Effector memory CD4-positive, alpha-beta T cell (primary cell): Measurements from ENCODE around the gene ZBTB17.

Experiments used
- DNase-seq, 3 donors: peaks; one replicate each; pipeline ENCODE4 v3.0.0-alpha.2; 2020
- H3K27ac ChIP-seq: 2 replicates; pipeline ENCODE4 v1.7.0; 2013; ENCODE audit warnings: mild to moderate bottlenecking, low read length, moderate library complexity; ENCODE audit not compliant: insufficient read depth, poor library complexity, severe bottlenecking
- H3K27me3 ChIP-seq: replicated peaks from 2 replicates; pipeline ENCODE4 v1.7.0; 2013; ENCODE audit warnings: mild to moderate bottlenecking, low read length; ENCODE audit not compliant: insufficient read depth, control insufficient read depth, poor library complexity, severe bottlenecking
- H3K36me3 ChIP-seq: 2 replicates; pipeline ENCODE4 v1.7.0; 2013; ENCODE audit warnings: mild to moderate bottlenecking, low read length, moderate library complexity; ENCODE audit not compliant: control insufficient read depth, insufficient read depth
- H3K4me1 ChIP-seq: 2 replicates; pipeline ENCODE4 v1.7.0; 2013; ENCODE audit warnings: low read length, mild to moderate bottlenecking; ENCODE audit not compliant: control insufficient read depth, insufficient read depth, poor library complexity, severe bottlenecking
- H3K4me3 ChIP-seq: 2 replicates; pipeline ENCODE4 v1.7.0; 2013; ENCODE audit warnings: low read length, low read depth, mild to moderate bottlenecking; ENCODE audit not compliant: insufficient read depth, poor library complexity, severe bottlenecking
- H3K9me3 ChIP-seq: 2 replicates; pipeline ENCODE4 v1.7.0; 2013; ENCODE audit warnings: mild to moderate bottlenecking, low read length, moderate library complexity; ENCODE audit not compliant: control insufficient read depth

Gene ZBTB17

DNA sequence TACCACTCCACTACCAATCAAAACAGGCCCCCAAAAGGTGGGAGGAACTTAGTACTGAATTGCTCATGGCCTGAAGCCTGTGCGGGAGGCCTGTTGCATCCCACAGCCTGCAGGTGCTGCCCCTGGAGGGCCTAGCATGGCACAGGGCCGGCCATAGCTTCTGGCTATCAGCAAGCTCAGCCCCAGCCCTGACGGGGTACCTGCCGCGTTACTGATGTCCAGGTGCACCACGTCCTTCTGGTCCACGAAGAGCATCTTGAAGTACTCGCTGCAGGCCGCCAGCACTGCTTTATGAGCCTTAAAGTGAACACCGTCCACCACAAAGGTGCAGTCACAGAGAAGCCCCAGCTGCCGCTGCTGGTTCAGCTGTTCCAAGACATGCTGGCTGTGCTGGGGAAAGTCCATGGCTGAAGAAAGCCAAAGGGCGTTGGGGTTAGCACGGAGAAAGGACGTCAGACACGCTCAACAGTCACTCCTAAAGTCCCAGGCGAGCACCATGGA is 27.8 kb downstream of the ZBTB17 start:
- H3K4me3 ChIP-seq: no peak overlapping the region
- no peak for DNase-seq
- peaks cover 32% of the 10 kb centered on the region for H3K4me1 ChIP-seq
- no peaks in the 10 kb centered on the region for H3K9me3 ChIP-seq
- peak overlapping the region; percentile 26 for H3K27ac ChIP-seq
- H3K27me3 ChIP-seq: no peaks in the 10 kb centered on the region
- peaks cover 39% of the 10 kb centered on the region for H3K36me3 ChIP-seq

DNA sequence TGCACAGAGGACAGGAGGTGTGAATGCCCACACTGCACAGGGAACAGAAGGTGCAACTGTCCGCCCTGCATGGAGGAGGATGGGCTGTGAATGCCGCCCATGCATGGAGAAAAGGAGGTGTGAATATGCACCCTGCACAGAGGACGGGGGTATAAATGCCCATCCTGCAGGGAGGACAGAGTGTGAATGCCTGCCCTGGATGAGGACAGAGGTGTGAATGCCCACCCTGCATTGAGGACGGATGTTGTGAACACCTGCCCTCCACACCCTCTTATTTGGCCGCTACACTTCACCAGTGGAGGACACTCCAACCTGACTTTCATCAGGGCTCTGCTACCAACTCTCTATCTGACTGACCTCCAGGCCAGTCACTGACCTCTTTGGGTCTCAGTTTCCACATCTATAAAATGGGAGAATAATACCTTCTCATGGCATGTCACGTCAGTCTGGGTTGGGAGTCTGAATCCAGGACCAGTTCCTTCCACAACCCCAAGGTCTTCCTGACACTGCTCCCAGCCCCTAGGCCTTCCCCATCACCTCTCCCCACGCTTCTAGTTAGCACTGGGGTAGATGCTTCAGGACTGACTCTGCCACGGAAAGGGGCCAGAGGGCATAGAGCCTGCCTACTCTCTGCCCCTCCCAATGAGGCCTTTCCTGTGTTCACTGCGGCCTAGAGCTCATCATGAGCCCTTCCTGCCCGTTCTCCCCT is 28.4 kb downstream of the ZBTB17 start:
- no peaks in the 10 kb centered on the region for H3K9me3 ChIP-seq
- peak overlapping the region; percentile 26 for H3K27ac ChIP-seq
- no peak for DNase-seq
- H3K36me3 ChIP-seq: peaks cover 45% of the 10 kb centered on the region
- H3K27me3 ChIP-seq: no peaks in the 10 kb centered on the region
- no peak overlapping the region for H3K4me3 ChIP-seq
- peaks cover 32% of the 10 kb centered on the region for H3K4me1 ChIP-seq

- peaks cover 31% of the 10 kb centered on the region for H3K4me1 ChIP-seq
Observed at GRCh38 chr1:15946571-15947381, 29.1 kb downstream of the ZBTB17 start.

GRCh38 chr1:15945832-15946448 is 30.0 kb downstream of the ZBTB17 start:
- peaks cover 59% of the 10 kb centered on the region for H3K36me3 ChIP-seq
- no peaks in the 10 kb centered on the region for H3K9me3 ChIP-seq
- H3K27me3 ChIP-seq: no peaks in the 10 kb centered on the region
- no peak overlapping the region for H3K27ac ChIP-seq
- no peak for DNase-seq
- H3K4me3 ChIP-seq: no peak overlapping the region
- H3K4me1 ChIP-seq: peaks cover 23% of the 10 kb centered on the region

More at GRCh38 chr1:15946571-15947381, 29.1 kb downstream of the ZBTB17 start:
- no peak overlapping the region for H3K4me3 ChIP-seq
- DNase-seq: no peak
- peaks cover 52% of the 10 kb centered on the region for H3K36me3 ChIP-seq
- no peaks in the 10 kb centered on the region for H3K27me3 ChIP-seq
- H3K27ac ChIP-seq: no peak overlapping the region
- H3K9me3 ChIP-seq: no peaks in the 10 kb centered on the region

DNA sequence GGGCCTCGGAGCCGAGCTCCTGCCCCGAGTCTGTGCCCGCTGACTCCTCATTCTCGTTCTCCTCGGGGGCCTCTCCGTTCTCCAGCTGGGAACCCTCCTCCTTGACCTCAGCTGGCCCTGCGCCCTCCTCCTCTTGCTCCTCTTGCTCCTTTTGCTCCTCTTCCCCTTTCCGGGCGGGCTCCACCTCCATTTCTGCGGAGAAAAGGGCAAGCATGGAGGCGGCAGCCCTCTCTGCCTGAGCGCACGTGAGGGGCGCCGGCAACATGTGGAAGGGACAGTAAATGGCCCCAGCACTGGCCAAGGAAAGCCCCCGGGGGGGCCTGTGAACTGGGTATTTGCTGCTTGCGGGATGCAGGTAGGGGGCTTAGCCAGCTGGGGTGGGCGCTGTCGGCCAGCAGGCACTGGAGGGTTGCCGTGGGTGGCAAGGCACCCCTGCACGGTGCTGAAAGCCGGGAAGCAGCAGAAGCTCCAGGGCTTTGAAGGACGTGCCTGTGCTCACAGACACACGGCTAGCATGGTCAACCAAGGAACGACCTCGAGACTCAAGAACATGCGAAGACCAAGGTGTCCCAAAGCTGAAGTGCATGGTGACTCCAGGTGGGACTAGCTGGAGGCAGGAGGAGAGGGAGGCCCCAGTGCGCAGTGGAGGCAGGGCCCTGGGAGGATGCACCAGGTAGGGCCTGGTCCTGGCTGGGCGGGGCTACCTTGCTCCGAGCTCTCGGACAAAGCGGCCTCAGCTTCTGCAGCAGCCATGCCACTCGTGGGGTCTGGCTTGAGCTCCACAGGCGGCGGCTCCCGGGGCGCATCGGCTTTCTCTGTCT is 30.7 kb downstream of the ZBTB17 start:
- no peaks in the 10 kb centered on the region for H3K9me3 ChIP-seq
- H3K27ac ChIP-seq: no peak overlapping the region
- no peak overlapping the region for H3K4me3 ChIP-seq
- H3K4me1 ChIP-seq: peaks cover 16% of the 10 kb centered on the region
- H3K27me3 ChIP-seq: no peaks in the 10 kb centered on the region
- peaks cover 66% of the 10 kb centered on the region for H3K36me3 ChIP-seq
- DNase-seq: no peak

- H3K27me3 ChIP-seq: no peaks in the 10 kb centered on the region
- H3K9me3 ChIP-seq: no peaks in the 10 kb centered on the region
- no peak overlapping the region for H3K4me3 ChIP-seq
- DNase-seq: no peak
- peaks cover 73% of the 10 kb centered on the region for H3K36me3 ChIP-seq
- no peak overlapping the region for H3K27ac ChIP-seq
- H3K4me1 ChIP-seq: peaks cover 10% of the 10 kb centered on the region
Observed at GRCh38 chr1:15944308-15945010, 31.4 kb downstream of the ZBTB17 start.

GRCh38 chr1:15943992-15944307 is 32.0 kb downstream of the ZBTB17 start:
- DNase-seq: no peak
- Histone ChIP-seq H3K4me1 (peaks cover 5% of the 10 kb centered on the region), H3K36me3 (peaks cover 78% of the 10 kb centered on the region), H3K27ac (no peak overlapping the region), H3K27me3 (no peaks in the 10 kb centered on the region), H3K4me3 (no peak overlapping the region), H3K9me3 (no peaks in the 10 kb centered on the region)

DNA sequence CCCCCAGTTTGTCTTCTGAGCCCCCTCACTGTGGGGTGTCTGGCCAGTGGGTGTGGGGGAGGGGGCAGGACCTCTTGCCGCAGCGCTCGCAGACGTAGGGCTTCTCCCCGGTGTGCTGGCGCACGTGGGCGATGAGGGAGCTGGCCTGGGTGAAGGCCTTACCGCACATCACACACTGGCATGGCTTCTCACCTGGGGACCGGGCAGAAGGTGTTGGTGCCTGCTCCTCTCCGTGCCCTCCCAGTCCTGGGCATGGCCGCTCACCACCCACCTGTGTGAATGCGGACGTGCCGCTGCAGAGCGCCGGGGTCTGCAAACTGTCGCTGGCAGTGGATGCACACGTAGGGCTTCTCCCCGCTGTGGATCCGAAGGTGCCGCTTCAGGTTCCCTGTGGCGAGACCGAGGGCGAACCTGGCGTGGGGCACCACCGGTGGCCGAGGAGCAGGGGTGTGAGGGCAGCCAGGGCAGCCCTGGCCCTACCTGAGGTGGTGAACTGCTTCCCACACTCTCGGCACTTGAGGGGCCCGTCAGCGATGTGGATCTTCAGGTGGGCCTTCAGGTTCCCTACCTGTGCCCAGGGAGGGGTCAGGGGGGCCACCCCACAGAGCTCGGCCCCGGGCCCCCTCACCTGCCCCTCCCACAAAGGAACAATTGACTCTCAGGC is 32.4 kb downstream of the ZBTB17 start:
- no peak overlapping the region for H3K4me3 ChIP-seq
- H3K4me1 ChIP-seq: peaks cover under 1% of the 10 kb centered on the region
- no peaks in the 10 kb centered on the region for H3K9me3 ChIP-seq
- no peak overlapping the region for H3K27ac ChIP-seq
- DNase-seq: no peak
- H3K36me3 ChIP-seq: peaks cover 83% of the 10 kb centered on the region
- H3K27me3 ChIP-seq: no peaks in the 10 kb centered on the region
